Loucy (cell line): ENCODE data around the gene ASB2.

Source experiments
- H2AFZ ChIP-seq: fragments of 200-600 bp; sonication (generic); 2 replicates; pipeline ENCODE4 v1.6.0; 2016; ENCODE audit warnings: antibody characterized with exemption, mild to moderate bottlenecking, low read length, moderate library complexity
- H3F3A ChIP-seq: fragments of 200-600 bp; 2 replicates; pipeline ENCODE4 v1.6.0; 2016; ENCODE audit warnings: antibody characterized with exemption, low read depth, mild to moderate bottlenecking
- H3K27me3 ChIP-seq: fragments of 200-600 bp; sonication (generic); 2 replicates; pipeline ENCODE4 v1.6.1; 2014; ENCODE audit warnings: low read length, mild to moderate bottlenecking; ENCODE audit not compliant: insufficient read depth, poor library complexity, severe bottlenecking
- H3K36me3 ChIP-seq: fragments of 200-600 bp; sonication (generic); 2 replicates; pipeline ENCODE4 v1.6.1; 2016; ENCODE audit warnings: low read length; ENCODE audit not compliant: insufficient read depth
- H3K4me1 ChIP-seq: fragments of 200-600 bp; sonication (generic); 2 replicates; pipeline ENCODE4 v1.5.1; 2014; ENCODE audit warnings: low read length, mild to moderate bottlenecking; ENCODE audit not compliant: insufficient read depth, poor library complexity, severe bottlenecking
- H3K4me2 ChIP-seq: fragments of 200-600 bp; sonication (generic); 2 replicates; pipeline ENCODE4 v1.6.0; 2014; ENCODE audit warnings: antibody characterized with exemption, low read length, low read depth, mild to moderate bottlenecking; ENCODE audit not compliant: poor library complexity, severe bottlenecking
- H3K4me3 ChIP-seq: fragments of 200-600 bp; sonication (generic); 2 replicates; pipeline ENCODE4 v1.5.1; 2014; ENCODE audit warnings: low read length, mild to moderate bottlenecking, mixed read lengths; ENCODE audit not compliant: poor library complexity, severe bottlenecking
- H3K79me2 ChIP-seq: fragments of 200-600 bp; sonication (generic); 2 replicates; pipeline ENCODE4 v1.6.1; 2014; ENCODE audit warnings: low read length; ENCODE audit not compliant: insufficient read depth
- H3K9ac ChIP-seq: fragments of 200-600 bp; sonication (generic); 2 replicates; pipeline ENCODE4 v1.6.0; 2014; ENCODE audit warnings: mild to moderate bottlenecking, low read depth, low read length, moderate library complexity; ENCODE audit not compliant: poor library complexity, severe bottlenecking
- H3K9me2 ChIP-seq: fragments of 200-600 bp; sonication (generic); replicated peaks from 2 replicates; pipeline ENCODE4 v1.6.1; 2016; ENCODE audit warnings: low read depth, low read length, mixed read lengths
- H3K9me3 ChIP-seq: fragments of 200-600 bp; sonication (generic); 2 replicates; pipeline ENCODE4 v1.6.1; 2014; ENCODE audit warnings: mild to moderate bottlenecking, antibody characterized with exemption, low read length, low read depth; ENCODE audit not compliant: insufficient read depth
- H4K20me1 ChIP-seq: fragments of 200-600 bp; sonication (generic); 2 replicates; pipeline ENCODE4 v1.6.0; 2014; ENCODE audit warnings: antibody characterized with exemption, low read length, mild to moderate bottlenecking; ENCODE audit not compliant: insufficient read depth, poor library complexity, severe bottlenecking
- EZH2phosphoT487 ChIP-seq: fragments of 200-600 bp; IDR thresholded peaks from 2 replicates; pipeline ENCODE4 v1.6.1; 2018; ENCODE audit warnings: antibody characterized with exemption, mild to moderate bottlenecking, moderate library complexity, borderline replicate concordance
- TF ChIP-seq, protein P1 (sequence below): fragments of 200-600 bp; sonication (generic); conservative IDR thresholded peaks from 2 replicates; pipeline ENCODE4 v1.5.1; 2014; ENCODE audit warnings: mild to moderate bottlenecking, antibody characterized with exemption, low read length

ASB2 gene

DNA sequence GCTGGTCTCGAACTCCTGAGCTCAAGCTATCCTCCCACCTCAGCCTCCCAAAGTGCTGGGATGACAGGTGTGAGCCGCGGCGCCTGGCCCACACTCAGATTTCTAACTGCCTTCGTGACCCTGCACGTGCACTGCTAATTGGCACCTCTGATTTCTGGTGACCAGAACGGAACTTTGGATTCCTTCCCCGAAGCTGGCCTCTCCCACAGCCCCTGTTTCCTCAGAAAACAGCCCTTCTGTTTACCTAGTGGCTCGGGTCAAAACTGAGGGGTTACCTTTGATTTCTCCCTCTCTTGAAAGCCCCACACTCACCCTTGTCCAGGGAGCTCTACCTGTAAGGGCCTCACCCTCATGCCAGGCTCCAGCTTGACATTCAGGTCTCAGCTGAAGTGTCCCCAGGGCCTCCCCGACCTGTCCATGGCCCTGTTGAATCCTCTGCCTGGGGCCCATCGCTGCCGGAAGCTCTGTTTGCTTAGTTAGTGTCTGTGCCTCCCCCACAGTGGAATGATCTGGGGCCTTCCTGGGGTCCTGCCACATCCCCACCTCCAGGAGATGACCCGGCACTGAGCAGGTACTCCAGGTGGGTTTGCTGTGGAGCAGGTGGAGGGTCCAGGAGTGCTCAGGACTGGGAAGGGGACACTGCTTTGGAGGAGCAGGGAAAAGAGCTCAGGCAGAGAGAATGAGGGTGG is 73.6 kb downstream of the ASB2 start:
- Histone ChIP-seq H3K9ac (no peak overlapping the region), H3K9me3 (no peaks in the 10 kb centered on the region), H3F3A (no peaks in the 10 kb centered on the region), H3K4me3 (no peak overlapping the region), H3K79me2 (no peaks in the 10 kb centered on the region), H3K9me2 (no peaks in the 10 kb centered on the region), H3K4me1 (no peaks in the 10 kb centered on the region), H3K36me3 (no peaks in the 10 kb centered on the region), H3K4me2 (no peak overlapping the region), H4K20me1 (no peaks in the 10 kb centered on the region), H2AFZ (no peak overlapping the region; the same call in 1 of the 2 replicates), H3K27me3 (no peaks in the 10 kb centered on the region)
- TF ChIP-seq, protein P1, sequence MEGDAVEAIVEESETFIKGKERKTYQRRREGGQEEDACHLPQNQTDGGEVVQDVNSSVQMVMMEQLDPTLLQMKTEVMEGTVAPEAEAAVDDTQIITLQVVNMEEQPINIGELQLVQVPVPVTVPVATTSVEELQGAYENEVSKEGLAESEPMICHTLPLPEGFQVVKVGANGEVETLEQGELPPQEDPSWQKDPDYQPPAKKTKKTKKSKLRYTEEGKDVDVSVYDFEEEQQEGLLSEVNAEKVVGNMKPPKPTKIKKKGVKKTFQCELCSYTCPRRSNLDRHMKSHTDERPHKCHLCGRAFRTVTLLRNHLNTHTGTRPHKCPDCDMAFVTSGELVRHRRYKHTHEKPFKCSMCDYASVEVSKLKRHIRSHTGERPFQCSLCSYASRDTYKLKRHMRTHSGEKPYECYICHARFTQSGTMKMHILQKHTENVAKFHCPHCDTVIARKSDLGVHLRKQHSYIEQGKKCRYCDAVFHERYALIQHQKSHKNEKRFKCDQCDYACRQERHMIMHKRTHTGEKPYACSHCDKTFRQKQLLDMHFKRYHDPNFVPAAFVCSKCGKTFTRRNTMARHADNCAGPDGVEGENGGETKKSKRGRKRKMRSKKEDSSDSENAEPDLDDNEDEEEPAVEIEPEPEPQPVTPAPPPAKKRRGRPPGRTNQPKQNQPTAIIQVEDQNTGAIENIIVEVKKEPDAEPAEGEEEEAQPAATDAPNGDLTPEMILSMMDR, result no peak
- TF ChIP-seq EZH2phosphoT487, result no peak

- Histone ChIP-seq H3K79me2 (no peaks in the 10 kb centered on the region), H3K9me3 (no peaks in the 10 kb centered on the region), H3K36me3 (no peaks in the 10 kb centered on the region), H3K4me2 (no peak overlapping the region), H2AFZ (no peak overlapping the region), H3K4me3 (no peak overlapping the region), H3K9me2 (no peaks in the 10 kb centered on the region), H3K4me1 (no peaks in the 10 kb centered on the region), H4K20me1 (no peaks in the 10 kb centered on the region), H3K27me3 (no peaks in the 10 kb centered on the region), H3F3A (no peaks in the 10 kb centered on the region), H3K9ac (no peak overlapping the region)
- no peak for TF ChIP-seq EZH2phosphoT487
- TF ChIP-seq, protein P1, result no peak
These were observed 74.6 kb downstream of the ASB2 start for GRCh38 chr14:93901813-93902212.

- Histone ChIP-seq H3K36me3 (no peaks in the 10 kb centered on the region), H3K4me2 (no peak overlapping the region), H3K4me3 (no peak overlapping the region), H3K9ac (no peak overlapping the region), H3K9me2 (no peaks in the 10 kb centered on the region), H3K27me3 (no peaks in the 10 kb centered on the region), H2AFZ (no peak overlapping the region), H4K20me1 (no peaks in the 10 kb centered on the region), H3K4me1 (no peaks in the 10 kb centered on the region), H3K79me2 (no peaks in the 10 kb centered on the region), H3K9me3 (no peaks in the 10 kb centered on the region), H3F3A (no peaks in the 10 kb centered on the region)
- no peak for TF ChIP-seq EZH2phosphoT487
- TF ChIP-seq, protein P1, result no peak
These were observed 77.6 kb downstream of the ASB2 start for GRCh38 chr14:93898731-93899130.
